Caco-2 (cell line): Measurements from ENCODE around the gene ARHGEF5. TPM values are rescaled to one million over a fixed set of nuclear protein-coding genes. Genes with fewer than 3 reads are reported as not detected.
"Not testable (repeated sequence)": the region's sequence is repeated elsewhere in the genome, so short reads cannot be mapped to it uniquely, and the experiment has no call there.

Experiments
- BruUV-seq: library from RNA; stranded (reverse); fragments of 400-500 nt; replicated peaks from 2 replicates; lab custom pipeline; 2021; lab: Mats Ljungman, UMichigan
- CTCF ChIA-PET: fragments of 300-600 bp; sonication (Branson Sonifier 250); formaldehyde crosslinking; loops from one replicate; lab custom pipeline; 2022; ENCODE audit warnings: antibody characterized with exemption; lab: Charles Lee
- POLR2A ChIA-PET: fragments of 300-600 bp; sonication (Branson Sonifier 250); formaldehyde crosslinking; loops from one replicate; lab custom pipeline; 2022; ENCODE audit warnings: antibody characterized with exemption; lab: Charles Lee
- DNase-seq, 2 experiments: peaks; one replicate each; pipeline versions ENCODE4 v3.0.0 to v3.0.0-alpha.2; 2020 to 2022
- H3K27me3 ChIP-seq: replicated peaks from 2 replicates; pipeline ENCODE4 v1.6.0; 2011; ENCODE audit warnings: low read length; ENCODE audit not compliant: control insufficient read depth, insufficient read depth
- H3K36me3 ChIP-seq: 2 replicates; pipeline ENCODE4 v1.5.1; 2011; ENCODE audit warnings: low read length; ENCODE audit not compliant: control insufficient read depth, insufficient read depth
- H3K4me1 ChIP-seq: fragments of 250-450 bp; sonication (Bioruptor Pico); 2 replicates; pipeline ENCODE4 v1.5.1; 2020; ENCODE audit warnings: mild to moderate bottlenecking
- H3K4me3 ChIP-seq: 2 replicates; pipeline ENCODE4 v1.5.1; 2011; ENCODE audit warnings: low read depth, mild to moderate bottlenecking, control low read depth, low read length
- H3K9me3 ChIP-seq: fragments of 250-450 bp; sonication (Bioruptor Pico); 2 replicates; pipeline ENCODE4 v1.5.1; 2020; ENCODE audit warnings: mild to moderate bottlenecking, moderate library complexity
- H3K27ac Mint-ChIP-seq: one replicate; pipeline ENCODE4 v1.8.0; 2022; ENCODE audit warnings: mixed read lengths; ENCODE audit not compliant: unreplicated experiment
- H3K27me3 Mint-ChIP-seq: one replicate; pipeline ENCODE4 v1.8.0; 2022; ENCODE audit warnings: mixed read lengths; ENCODE audit not compliant: insufficient read depth, unreplicated experiment
- H3K36me3 Mint-ChIP-seq: one replicate; pipeline ENCODE4 v1.8.0; 2022; ENCODE audit warnings: mild to moderate bottlenecking, mixed read lengths; ENCODE audit not compliant: insufficient read depth, unreplicated experiment
- H3K4me1 Mint-ChIP-seq: one replicate; pipeline ENCODE4 v1.8.0; 2022; ENCODE audit warnings: low read depth, mixed read lengths; ENCODE audit not compliant: unreplicated experiment
- H3K4me3 Mint-ChIP-seq: one replicate; pipeline ENCODE4 v1.8.0; 2022; ENCODE audit warnings: mild to moderate bottlenecking, moderate library complexity, mixed read lengths; ENCODE audit not compliant: unreplicated experiment
- H3K9me3 Mint-ChIP-seq: one replicate; pipeline ENCODE4 v1.8.0; 2022; ENCODE audit warnings: mixed read lengths; ENCODE audit not compliant: unreplicated experiment
- intact Hi-C: fragments of 100-400 bp; cut with micrococcal nuclease; formaldehyde crosslinking; loops from one replicate; pipeline ENCODE4 v1.10.0; 2022; ENCODE audit not compliant: unreplicated experiment
- total RNA-seq: library from RNA; stranded (reverse); gene quantifications from 2 replicates; pipeline ENCODE4 v1.2.3, GENCODE V29; 2022

The ARHGEF5 gene
- total RNA-seq, 1 experiment from 2014 or later: 26.4 TPM

DNA sequence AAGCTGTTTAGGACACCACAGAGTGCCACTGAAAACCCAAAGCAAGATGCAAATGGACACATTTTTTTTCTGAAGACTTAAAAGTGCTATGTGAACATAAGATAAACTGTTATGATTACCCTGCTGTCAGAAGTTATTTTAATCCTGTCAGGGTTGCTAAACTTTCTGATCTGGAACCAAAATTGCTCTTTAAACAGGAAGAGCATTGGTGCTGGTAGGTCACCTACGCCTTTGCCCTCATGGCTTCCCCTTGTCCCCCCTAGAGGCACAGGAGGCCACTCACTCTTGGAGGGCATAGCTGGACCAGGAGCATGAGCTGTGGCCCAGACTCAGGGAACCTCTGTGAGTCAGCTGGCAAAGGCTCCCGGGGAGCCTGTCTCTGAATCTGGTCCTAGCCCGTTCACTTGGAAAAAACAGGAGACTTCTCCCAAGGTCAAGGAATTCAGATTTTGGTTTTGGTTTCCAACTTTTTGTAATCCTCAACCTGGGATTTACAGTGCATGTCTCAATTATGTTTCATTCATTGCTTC is 33.5 kb upstream of the ARHGEF5 start:
- DNase-seq, CTCF ChIA-PET, H3K27me3 ChIP-seq, H3K4me3 ChIP-seq, BruUV-seq, H3K4me1 ChIP-seq, H3K4me3 Mint-ChIP-seq, H3K9me3 ChIP-seq, H3K27me3 Mint-ChIP-seq, H3K4me1 Mint-ChIP-seq, intact Hi-C loops, H3K36me3 ChIP-seq, POLR2A ChIA-PET, H3K36me3 Mint-ChIP-seq, H3K27ac Mint-ChIP-seq, H3K9me3 Mint-ChIP-seq: not testable (repeated sequence)

DNA sequence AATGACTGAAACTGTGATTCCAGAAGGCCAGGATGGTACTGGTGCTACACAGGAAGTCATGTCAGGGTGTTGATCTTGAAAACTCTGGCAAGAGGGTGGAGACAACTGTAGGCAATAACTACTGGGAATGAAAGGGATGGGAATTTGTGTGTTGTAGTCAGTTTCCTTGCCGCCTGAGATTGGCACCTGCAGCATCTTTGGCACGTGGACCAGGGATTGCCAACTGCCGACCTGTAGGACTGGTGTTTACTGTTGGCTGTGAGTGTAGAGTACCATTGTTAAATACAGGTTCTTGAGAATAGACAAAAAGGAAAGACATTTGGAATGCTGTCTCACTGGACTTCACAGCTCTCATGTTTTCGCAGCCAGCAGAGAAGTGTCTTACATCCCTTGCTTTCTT is 31.8 kb upstream of the ARHGEF5 start:
- H3K4me1 Mint-ChIP-seq, H3K27me3 Mint-ChIP-seq, H3K4me3 Mint-ChIP-seq, H3K36me3 ChIP-seq, DNase-seq, H3K9me3 ChIP-seq, POLR2A ChIA-PET, BruUV-seq, H3K27me3 ChIP-seq, H3K4me3 ChIP-seq, H3K36me3 Mint-ChIP-seq, CTCF ChIA-PET, H3K4me1 ChIP-seq, H3K27ac Mint-ChIP-seq, H3K9me3 Mint-ChIP-seq, intact Hi-C loops: not testable (repeated sequence)

DNA sequence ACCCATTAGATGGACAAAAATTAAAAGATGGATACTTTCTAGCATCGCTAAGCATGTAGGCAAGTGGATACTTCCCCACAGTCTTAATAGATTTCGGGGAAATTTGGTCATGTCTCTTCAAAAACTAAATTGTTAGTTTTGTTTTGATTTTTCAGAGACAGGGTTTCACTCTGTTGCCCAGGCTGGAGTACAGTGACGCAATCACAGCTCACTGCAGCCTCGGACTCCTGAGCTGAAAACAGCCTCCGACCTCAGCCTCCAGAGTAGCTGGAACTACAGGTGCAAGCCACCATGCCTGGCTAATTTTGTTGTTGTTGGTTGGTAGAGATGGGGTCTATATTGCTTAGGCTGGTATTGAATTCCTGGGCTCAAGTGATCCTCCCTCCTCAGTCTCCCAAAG is 29.3 kb upstream of the ARHGEF5 start:
- DNase-seq, H3K36me3 Mint-ChIP-seq, H3K27ac Mint-ChIP-seq, POLR2A ChIA-PET, H3K4me1 ChIP-seq, BruUV-seq, CTCF ChIA-PET, intact Hi-C loops, H3K9me3 Mint-ChIP-seq, H3K36me3 ChIP-seq, H3K4me3 Mint-ChIP-seq, H3K27me3 ChIP-seq, H3K4me3 ChIP-seq, H3K27me3 Mint-ChIP-seq, H3K9me3 ChIP-seq, H3K4me1 Mint-ChIP-seq: not testable (repeated sequence)

DNA sequence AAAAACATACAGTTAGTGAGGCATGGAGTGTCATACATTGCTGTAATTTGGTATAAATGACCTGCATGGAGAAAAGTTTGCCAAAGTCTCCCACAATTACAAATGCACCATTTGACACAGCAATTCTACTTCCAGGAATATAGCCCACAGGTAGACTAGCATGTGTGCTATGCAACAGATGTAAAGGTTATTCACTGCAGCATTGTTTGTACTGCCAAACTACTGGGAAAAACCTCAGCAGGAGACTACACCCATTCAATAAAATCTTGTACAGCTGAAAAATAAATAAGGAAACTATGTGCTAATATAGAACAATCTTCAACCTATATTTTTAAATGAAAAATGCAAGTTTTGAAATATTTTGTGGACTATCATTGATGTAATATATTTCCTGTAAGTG is 25.2 kb upstream of the ARHGEF5 start:
- POLR2A ChIA-PET, CTCF ChIA-PET, H3K9me3 ChIP-seq, DNase-seq, H3K27me3 Mint-ChIP-seq, H3K4me1 Mint-ChIP-seq, H3K4me3 Mint-ChIP-seq, H3K36me3 Mint-ChIP-seq, H3K4me1 ChIP-seq, H3K27me3 ChIP-seq, BruUV-seq, H3K9me3 Mint-ChIP-seq, H3K36me3 ChIP-seq, H3K4me3 ChIP-seq, H3K27ac Mint-ChIP-seq, intact Hi-C loops: not testable (repeated sequence)

DNA sequence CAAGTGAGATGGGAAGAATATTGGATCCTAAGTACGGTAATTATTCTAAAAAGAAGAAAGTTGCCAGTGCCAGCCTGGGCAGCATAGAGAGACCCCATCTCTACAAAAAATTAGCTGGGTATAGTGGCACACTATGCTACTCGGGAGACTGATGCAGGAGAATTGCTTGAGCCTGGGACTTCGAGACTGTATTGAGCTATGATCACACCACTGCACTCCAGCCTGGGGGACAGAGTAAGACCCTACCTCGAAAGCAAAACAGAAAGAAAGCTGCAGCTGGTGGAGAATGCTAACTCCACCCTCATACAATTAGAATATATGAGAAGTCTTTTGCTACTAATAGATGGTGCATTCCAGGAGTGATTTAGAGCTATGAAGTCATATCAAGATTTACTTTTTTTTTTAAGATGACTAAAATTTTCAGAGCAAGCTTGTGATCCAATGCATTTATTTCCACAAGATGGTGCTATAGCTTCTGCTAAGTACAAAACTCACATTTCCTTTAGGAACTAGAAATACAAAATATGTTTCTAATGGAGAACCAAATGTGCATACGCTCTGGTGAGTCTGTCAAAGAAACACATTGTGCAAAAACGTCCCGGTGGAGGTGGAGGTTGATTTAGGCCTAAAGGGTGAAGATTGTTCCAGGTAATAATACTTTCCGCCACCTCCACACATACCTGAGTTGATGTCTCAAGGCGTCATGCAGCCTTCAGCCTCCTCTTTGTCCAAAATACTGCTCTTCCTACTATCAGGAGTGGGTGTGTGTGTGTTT is 23.8 kb upstream of the ARHGEF5 start:
- POLR2A ChIA-PET, intact Hi-C loops, H3K27ac Mint-ChIP-seq, H3K36me3 ChIP-seq, H3K27me3 Mint-ChIP-seq, H3K9me3 ChIP-seq, H3K4me1 ChIP-seq, BruUV-seq, H3K9me3 Mint-ChIP-seq, DNase-seq, H3K4me3 Mint-ChIP-seq, H3K4me3 ChIP-seq, H3K4me1 Mint-ChIP-seq, H3K36me3 Mint-ChIP-seq, H3K27me3 ChIP-seq: not testable (repeated sequence)
- CTCF ChIA-PET: interaction anchor here (0.6 kb wide), 1 partner anchor 114 kb away, joined by 3 read pairs; no protein-coding TSS in a partner anchor

DNA sequence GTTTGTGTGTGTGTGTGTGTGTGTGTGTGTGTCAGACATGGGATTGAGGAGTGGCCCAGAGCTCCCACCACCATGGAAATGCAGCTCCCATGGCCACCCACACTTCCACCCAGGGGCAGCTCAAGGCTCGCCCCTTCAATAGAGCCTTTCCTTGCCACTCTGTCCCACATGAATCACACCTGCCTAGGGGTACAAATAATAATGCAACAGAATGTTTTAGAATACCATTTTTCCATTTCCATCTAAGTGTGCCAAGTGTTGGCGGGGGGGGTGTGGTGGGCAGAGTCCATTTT is 23.3 kb upstream of the ARHGEF5 start:
- H3K36me3 ChIP-seq, H3K27ac Mint-ChIP-seq, POLR2A ChIA-PET, BruUV-seq, H3K4me1 ChIP-seq, H3K9me3 ChIP-seq, H3K4me3 ChIP-seq, H3K27me3 Mint-ChIP-seq, intact Hi-C loops, H3K36me3 Mint-ChIP-seq, H3K27me3 ChIP-seq, H3K4me3 Mint-ChIP-seq, H3K4me1 Mint-ChIP-seq, DNase-seq, H3K9me3 Mint-ChIP-seq: not testable (repeated sequence)
- CTCF ChIA-PET: interaction anchor here (0.6 kb wide), 1 partner anchor 114 kb away, joined by 3 read pairs; no protein-coding TSS in a partner anchor

DNA sequence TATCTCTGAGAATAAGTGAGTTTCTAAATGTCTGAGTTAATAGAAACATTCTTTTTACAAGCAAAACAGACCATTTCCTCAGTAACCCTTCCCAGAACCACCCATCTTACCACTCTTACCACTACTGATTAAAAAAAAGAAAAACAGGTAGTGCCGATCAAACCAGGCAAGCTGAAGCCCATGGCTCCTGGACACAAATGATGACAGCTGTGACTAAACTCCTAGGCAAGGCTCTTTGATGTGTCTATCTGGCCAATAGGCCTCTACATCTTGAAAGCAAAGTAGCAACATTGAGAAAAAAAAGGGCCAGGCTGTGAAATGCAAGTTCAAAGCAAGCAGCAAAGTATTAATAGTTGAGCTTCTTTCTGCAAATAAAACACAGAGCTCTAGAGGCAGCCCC is 6.6 kb upstream of the ARHGEF5 start:
- H3K9me3 ChIP-seq, H3K36me3 ChIP-seq, intact Hi-C loops, H3K4me3 Mint-ChIP-seq, POLR2A ChIA-PET, H3K9me3 Mint-ChIP-seq, DNase-seq, CTCF ChIA-PET, H3K4me1 ChIP-seq, H3K4me1 Mint-ChIP-seq, H3K27me3 Mint-ChIP-seq, H3K36me3 Mint-ChIP-seq, H3K27ac Mint-ChIP-seq, H3K4me3 ChIP-seq, BruUV-seq, H3K27me3 ChIP-seq: not testable (repeated sequence)
